ENCODE results near the gene CCDC102B. TPM values are rescaled to one million over a fixed set of nuclear protein-coding genes. Genes with fewer than 3 reads are reported as not detected.

The CCDC102B gene
- total and polyA plus RNA-seq, 2 donors (not counting 1 experiment from before 2014, with no cell fraction given): 3.9 to 4.0 TPM

DNA sequence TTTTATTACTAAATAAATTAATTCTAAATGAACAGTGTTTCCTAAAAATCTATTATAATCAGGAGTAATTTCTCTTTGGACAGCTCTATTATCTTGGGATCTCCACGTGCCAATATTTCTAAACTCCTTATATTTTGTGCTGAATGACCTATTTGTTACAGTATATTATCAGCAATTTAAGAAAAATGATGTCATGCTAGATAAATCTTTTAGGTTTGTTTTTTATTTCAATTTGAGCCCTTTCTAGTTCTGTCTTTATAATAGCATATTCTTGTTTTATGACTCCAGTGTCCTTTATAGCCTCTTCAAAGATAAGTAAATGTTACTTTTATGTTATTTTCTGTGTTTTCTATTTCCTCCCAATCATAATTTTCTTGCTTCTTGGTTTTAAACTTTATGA lies 269.2 kb downstream of the CCDC102B start:
- CTCF ChIA-PET: no interaction called here
- Histone ChIP-seq H3K36me3 (replicated peaks in 1 of 2; ENCODE audit: control extremely low read depth in 1 of 2, control insufficient read depth in 1 of 2, extremely low read depth in 1 of 2, insufficient read depth in 2 of 2, low read length in 1 of 2) (no peaks in the 10 kb centered on the region), H3K9ac (ENCODE audit: low read length) (no peak overlapping the region), H3K9me3 (ENCODE audit: control extremely low read depth in 1 of 3, control insufficient read depth in 2 of 3, insufficient read depth in 1 of 3, low read length in 2 of 3) (no peaks in the 10 kb centered on the region), H3K27ac (ENCODE audit: low read length in 2 of 2) (no peak overlapping the region), H2AFZ (ENCODE audit: insufficient read depth, low read depth, low read length, poor library complexity, severe bottlenecking) (no peak overlapping the region), H3K79me2 (ENCODE audit: control insufficient read depth, insufficient read depth, low read length) (no peaks in the 10 kb centered on the region), H4K20me1 (ENCODE audit: control insufficient read depth, insufficient read depth, low read length, poor library complexity, severe bottlenecking) (no peaks in the 10 kb centered on the region), H3K27me3 (replicated peaks in 1 of 4; ENCODE audit: control extremely low read depth in 1 of 4, control insufficient read depth in 3 of 4, insufficient read depth in 4 of 4, low read length in 3 of 4) (no peaks in the 10 kb centered on the region), H3K4me3 (ENCODE audit: control extremely low read depth in 1 of 5, extremely low read depth in 1 of 5, insufficient read depth in 1 of 5, low read depth in 2 of 5, low read length in 4 of 5) (no peak overlapping the region), H3K4me1 (ENCODE audit: control insufficient read depth in 2 of 2, insufficient read depth in 2 of 2, low read length in 2 of 2) (no peaks in the 10 kb centered on the region), H3K4me2 (replicated peaks; ENCODE audit: low read depth, low read length, poor library complexity, severe bottlenecking) (no peak overlapping the region)
- TF ChIP-seq EZH2 (IDR thresholded peaks at IDR 0.05; ENCODE audit: borderline replicate concordance, insufficient read depth, low read depth, low read length, poor library complexity, severe bottlenecking): no peak
- TF ChIP-seq, protein P1, sequence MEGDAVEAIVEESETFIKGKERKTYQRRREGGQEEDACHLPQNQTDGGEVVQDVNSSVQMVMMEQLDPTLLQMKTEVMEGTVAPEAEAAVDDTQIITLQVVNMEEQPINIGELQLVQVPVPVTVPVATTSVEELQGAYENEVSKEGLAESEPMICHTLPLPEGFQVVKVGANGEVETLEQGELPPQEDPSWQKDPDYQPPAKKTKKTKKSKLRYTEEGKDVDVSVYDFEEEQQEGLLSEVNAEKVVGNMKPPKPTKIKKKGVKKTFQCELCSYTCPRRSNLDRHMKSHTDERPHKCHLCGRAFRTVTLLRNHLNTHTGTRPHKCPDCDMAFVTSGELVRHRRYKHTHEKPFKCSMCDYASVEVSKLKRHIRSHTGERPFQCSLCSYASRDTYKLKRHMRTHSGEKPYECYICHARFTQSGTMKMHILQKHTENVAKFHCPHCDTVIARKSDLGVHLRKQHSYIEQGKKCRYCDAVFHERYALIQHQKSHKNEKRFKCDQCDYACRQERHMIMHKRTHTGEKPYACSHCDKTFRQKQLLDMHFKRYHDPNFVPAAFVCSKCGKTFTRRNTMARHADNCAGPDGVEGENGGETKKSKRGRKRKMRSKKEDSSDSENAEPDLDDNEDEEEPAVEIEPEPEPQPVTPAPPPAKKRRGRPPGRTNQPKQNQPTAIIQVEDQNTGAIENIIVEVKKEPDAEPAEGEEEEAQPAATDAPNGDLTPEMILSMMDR (IDR thresholded peaks at IDR 0.05): no peak
- intact Hi-C loops (cut with micrococcal nuclease): no loop called here
- H3K9me3 Mint-ChIP-seq (ENCODE audit: insufficient read depth): no peaks in the 10 kb centered on the region
- DNase-seq: no peak
- H3K4me1 Mint-ChIP-seq: no peaks in the 10 kb centered on the region
- ATAC-seq (ENCODE audit: low read depth): no peak
- POLR2A ChIA-PET: no interaction called here
- no peak overlapping the region for H3K27ac Mint-ChIP-seq
- H3K4me3 Mint-ChIP-seq: no peak overlapping the region
- H3K27me3 Mint-ChIP-seq: no peaks in the 10 kb centered on the region
- no CpG with 5 or more reads among the region's 1 CpG for WGBS (ENCODE audit: insufficient coverage)

DNA sequence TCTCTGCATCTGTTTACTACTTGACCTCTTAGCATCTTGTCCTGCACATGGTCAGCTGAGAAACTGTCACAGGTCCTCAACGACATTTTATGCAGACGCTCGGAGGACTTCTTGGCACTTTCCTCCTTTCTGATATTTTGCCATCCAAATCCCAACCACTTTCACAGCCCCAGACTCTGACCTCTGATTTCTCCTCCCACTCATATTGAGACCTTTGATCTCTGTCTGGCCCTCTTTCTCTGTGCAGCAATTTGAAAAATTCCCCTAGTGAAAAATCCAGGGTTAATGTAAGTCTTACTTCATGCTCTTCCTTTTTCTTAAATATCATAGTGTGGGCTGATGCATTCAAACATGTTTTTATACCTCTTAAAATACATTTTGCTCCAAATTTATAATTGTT lies 273.8 kb downstream of the CCDC102B start:
- intact Hi-C loops (cut with micrococcal nuclease): no loop called here
- no peaks in the 10 kb centered on the region for H3K4me1 ChIP-seq (ENCODE audit: control insufficient read depth in 2 of 2, insufficient read depth in 2 of 2, low read length in 2 of 2)
- H3K9me3 ChIP-seq (ENCODE audit: control extremely low read depth in 1 of 3, control insufficient read depth in 2 of 3, insufficient read depth in 1 of 3, low read length in 2 of 3): no peaks in the 10 kb centered on the region
- H3K9me3 Mint-ChIP-seq (ENCODE audit: insufficient read depth): no peaks in the 10 kb centered on the region
- H3K27me3 ChIP-seq (replicated peaks in 1 of 4; ENCODE audit: control extremely low read depth in 1 of 4, control insufficient read depth in 3 of 4, insufficient read depth in 4 of 4, low read length in 3 of 4): no peaks in the 10 kb centered on the region
- TF ChIP-seq, protein P1 (IDR thresholded peaks at IDR 0.05): no peak
- TF ChIP-seq EZH2 (IDR thresholded peaks at IDR 0.05; ENCODE audit: borderline replicate concordance, insufficient read depth, low read depth, low read length, poor library complexity, severe bottlenecking): no peak
- no peak overlapping the region for H3K27ac ChIP-seq (ENCODE audit: low read length in 2 of 2)
- ChIA-PET CTCF (no interaction called here), POLR2A (no interaction called here)
- H3K27me3 Mint-ChIP-seq: no peaks in the 10 kb centered on the region
- no peak overlapping the region for H3K4me3 Mint-ChIP-seq
- 96% methylated on average over 3 of the region's 3 CpGs for WGBS (ENCODE audit: insufficient coverage)
- H3K4me3 ChIP-seq (ENCODE audit: control extremely low read depth in 1 of 5, extremely low read depth in 1 of 5, insufficient read depth in 1 of 5, low read depth in 2 of 5, low read length in 4 of 5): no peak overlapping the region
- no peaks in the 10 kb centered on the region for H3K4me1 Mint-ChIP-seq
- no peak overlapping the region for H2AFZ ChIP-seq (ENCODE audit: insufficient read depth, low read depth, low read length, poor library complexity, severe bottlenecking)
- no peak overlapping the region for H3K9ac ChIP-seq (ENCODE audit: low read length)
- no peaks in the 10 kb centered on the region for H4K20me1 ChIP-seq (ENCODE audit: control insufficient read depth, insufficient read depth, low read length, poor library complexity, severe bottlenecking)
- H3K4me2 ChIP-seq (replicated peaks; ENCODE audit: low read depth, low read length, poor library complexity, severe bottlenecking): no peak overlapping the region
- ATAC-seq (ENCODE audit: low read depth) (no peak), DNase-seq (no peak)
- no peaks in the 10 kb centered on the region for H3K79me2 ChIP-seq (ENCODE audit: control insufficient read depth, insufficient read depth, low read length)
- no peaks in the 10 kb centered on the region for H3K36me3 ChIP-seq (replicated peaks in 1 of 2; ENCODE audit: control extremely low read depth in 1 of 2, control insufficient read depth in 1 of 2, extremely low read depth in 1 of 2, insufficient read depth in 2 of 2, low read length in 1 of 2)
- no peak overlapping the region for H3K27ac Mint-ChIP-seq
